Stromal cell of bone marrow (primary cell): ENCODE results near the gene SELENOI.
A peak's percentile ranks its signal among the peaks of the same experiment; 100 is the strongest.
"Not testable (repeated sequence)": the region's sequence is repeated elsewhere in the genome, so short reads cannot be mapped to it uniquely, and the experiment has no call there.

Source experiments
- DNase-seq: peaks from one replicate; pipeline ENCODE4 v3.0.0-alpha.2; 2012; ENCODE audit warnings: low read depth

Gene SELENOI, protein sequence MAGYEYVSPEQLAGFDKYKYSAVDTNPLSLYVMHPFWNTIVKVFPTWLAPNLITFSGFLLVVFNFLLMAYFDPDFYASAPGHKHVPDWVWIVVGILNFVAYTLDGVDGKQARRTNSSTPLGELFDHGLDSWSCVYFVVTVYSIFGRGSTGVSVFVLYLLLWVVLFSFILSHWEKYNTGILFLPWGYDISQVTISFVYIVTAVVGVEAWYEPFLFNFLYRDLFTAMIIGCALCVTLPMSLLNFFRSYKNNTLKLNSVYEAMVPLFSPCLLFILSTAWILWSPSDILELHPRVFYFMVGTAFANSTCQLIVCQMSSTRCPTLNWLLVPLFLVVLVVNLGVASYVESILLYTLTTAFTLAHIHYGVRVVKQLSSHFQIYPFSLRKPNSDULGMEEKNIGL

GRCh38 chr2:26345545-26346453 lies at the start of gene SELENOI:
Gene SELENOI, plus strand, starts transcription at chr2:26346143. Its CDS starts 90 bp downstream, at chr2:26346233.
- DNase-seq = peak; percentile 99

GRCh38 chr2:26297061-26297460 lies 48.9 kb upstream of the SELENOI start:
- DNase-seq = no peak

DNA sequence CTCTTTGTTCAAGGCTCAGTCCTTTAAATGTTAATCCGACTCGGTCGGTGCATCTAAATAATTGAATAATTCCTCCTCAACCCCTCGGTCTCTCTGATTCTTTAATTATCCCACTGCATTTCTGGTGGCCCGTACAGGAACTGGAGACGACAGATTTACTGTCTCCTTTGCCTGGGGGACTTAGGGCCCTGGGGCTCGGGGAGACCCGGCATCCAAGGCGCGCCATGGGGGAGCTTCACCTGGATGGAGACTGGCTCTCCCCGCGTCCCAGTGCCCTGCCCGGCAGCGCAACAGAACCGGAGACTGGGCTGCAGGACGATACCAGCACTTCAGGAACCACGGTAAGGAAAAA lies 47.7 kb upstream of the SELENOI start:
- no peak for DNase-seq

DNA sequence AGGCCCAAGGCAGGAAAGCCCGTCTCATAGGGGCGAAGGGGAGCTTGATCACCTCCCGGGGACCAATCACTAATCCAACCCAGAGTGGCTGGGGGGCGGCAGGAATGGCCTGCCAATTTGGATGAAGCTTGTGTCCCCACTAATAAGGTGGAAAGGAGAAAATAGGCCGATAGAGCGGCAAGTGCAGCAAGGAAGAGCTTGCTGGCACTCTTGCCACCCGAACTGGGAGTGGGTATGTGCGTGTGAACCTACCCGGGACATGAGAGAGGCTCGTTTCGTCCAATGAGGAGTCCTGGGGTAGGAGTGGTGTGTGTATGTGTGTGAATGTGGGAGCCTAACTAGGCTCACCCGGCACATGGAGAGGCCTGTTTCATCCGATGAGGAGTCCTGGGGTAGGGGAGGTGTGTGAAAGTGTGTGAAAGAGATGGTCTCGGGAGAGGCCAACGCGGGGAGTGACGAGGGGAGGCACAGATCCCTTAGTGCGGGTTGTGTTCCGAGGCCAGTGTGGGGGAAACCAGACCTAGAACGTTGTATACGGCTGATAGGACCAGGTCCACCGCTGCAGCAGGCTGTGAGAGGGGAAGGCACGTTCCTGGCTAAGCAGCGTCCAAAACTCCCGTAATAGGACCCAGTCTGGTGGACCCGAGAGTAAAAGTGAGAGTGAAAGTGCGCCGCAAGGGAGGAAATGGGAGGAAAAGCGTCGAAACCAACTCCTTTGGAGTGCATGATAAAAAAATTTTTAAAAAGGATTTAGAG lies 47.1 kb upstream of the SELENOI start:
- peak; percentile 43 for DNase-seq

- peak; percentile 54 for DNase-seq
These were observed 46.4 kb upstream of the SELENOI start for GRCh38 chr2:26299471-26300101.

DNA sequence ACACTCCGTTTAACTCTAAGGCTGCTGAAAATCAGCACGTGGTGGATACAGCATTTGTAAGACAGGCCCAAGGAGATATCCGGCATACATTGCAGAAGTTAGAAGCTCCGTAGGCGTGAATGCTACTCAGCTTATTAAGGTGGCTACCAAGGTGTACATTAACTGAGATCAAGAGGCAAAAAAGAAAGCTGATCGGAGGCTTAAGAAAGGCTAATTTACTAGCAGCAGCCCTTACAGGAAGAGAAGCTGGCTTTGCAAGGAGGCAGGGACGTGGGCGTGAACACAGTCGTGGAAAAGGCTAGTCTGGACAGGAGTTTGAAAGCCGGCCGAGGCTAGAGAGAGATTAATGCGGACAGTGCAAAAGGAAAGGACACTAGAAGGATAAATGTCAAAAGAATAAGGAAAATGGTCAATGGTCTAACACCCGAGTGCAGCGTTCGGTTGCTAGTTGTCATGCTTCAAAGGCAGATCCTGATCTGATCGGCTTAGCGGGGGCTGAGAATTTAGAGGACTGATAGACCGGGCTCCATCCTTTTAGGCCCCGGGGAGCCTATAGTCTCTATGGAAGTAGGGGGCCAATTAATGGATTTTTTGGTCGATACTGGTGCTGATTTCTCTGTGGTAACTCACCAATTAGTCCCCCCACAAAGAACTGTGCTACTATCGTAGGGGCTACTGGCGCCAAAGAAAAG lies 45.6 kb upstream of the SELENOI start:
- no peak for DNase-seq

- DNase-seq = no peak
These were observed 43.1 kb upstream of the SELENOI start for GRCh38 chr2:26302846-26303245.

- not testable (repeated sequence) for DNase-seq
These were observed 40.8 kb upstream of the SELENOI start for GRCh38 chr2:26305094-26305493.

DNA sequence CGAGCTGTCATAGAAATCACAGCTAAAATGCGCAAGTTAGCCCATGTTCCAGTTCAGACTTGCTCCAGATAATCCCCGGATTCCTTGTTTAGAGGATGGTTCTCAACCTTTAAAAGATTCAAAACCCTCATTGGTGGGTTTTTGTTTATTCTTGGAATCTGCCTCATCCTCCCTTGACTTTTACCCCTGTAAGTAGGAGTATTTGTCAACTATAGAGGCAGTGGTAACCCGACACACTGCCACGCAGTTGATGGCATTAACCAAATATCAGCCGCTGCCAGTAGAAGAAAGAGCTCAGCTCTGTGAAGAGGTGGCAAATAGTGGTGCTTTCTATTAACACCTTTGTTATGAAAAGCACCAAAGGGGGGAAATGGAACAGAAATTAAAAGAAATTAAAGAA lies 40.4 kb upstream of the SELENOI start:
- DNase-seq = no peak

- DNase-seq = no peak
These were observed 36.0 kb upstream of the SELENOI start for GRCh38 chr2:26309921-26310320.

- no peak for DNase-seq
These were observed 33.5 kb upstream of the SELENOI start for GRCh38 chr2:26312471-26312870.

GRCh38 chr2:26313446-26313845 lies 32.5 kb upstream of the SELENOI start:
- DNase-seq = no peak

DNA sequence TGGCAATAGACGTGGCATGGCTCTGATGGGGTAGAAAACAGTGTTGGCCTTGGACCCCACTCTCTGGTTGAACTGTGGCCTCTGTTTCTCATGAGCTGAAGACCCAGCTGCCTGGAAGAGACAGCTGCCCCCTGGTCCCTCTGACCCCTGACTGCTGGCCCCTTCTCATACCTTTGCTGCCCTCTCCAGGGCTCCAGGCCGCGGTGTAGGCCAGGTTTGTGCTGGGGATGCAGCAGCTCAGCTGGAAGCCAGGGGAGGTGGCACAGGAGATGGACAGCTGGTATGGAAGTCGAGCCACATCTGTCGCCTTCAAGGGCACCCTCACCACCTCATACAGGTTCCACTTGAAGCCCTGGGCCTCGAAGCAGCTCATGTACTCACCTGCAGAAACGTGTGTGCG lies 31.7 kb upstream of the SELENOI start:
- no peak for DNase-seq

DNA sequence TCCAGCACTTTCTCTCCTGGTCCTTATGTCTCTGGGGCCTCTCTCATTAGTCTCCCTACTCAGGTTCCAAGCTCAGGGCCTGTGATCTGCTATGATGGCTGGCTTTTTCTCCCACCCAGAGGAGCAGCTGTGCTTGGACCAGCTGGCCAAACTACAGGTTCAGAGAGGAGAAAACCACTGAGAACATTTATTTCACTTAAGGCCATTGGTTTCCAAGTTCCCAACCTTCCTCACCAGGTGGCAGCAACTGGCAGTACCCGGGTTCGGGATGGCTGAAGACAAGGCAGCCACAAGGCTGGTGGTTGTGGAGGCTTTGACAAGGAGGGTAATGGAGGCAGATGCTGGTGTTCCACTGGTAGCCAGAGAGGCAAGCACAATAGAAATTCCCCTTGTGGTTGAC lies 29.9 kb upstream of the SELENOI start:
- DNase-seq = no peak

GRCh38 chr2:26316845-26317244 lies 29.1 kb upstream of the SELENOI start:
- no peak for DNase-seq

- DNase-seq = no peak
These were observed 28.4 kb upstream of the SELENOI start for GRCh38 chr2:26317377-26318105.

- no peak for DNase-seq
These were observed 27.0 kb upstream of the SELENOI start for GRCh38 chr2:26318950-26319349.

DNA sequence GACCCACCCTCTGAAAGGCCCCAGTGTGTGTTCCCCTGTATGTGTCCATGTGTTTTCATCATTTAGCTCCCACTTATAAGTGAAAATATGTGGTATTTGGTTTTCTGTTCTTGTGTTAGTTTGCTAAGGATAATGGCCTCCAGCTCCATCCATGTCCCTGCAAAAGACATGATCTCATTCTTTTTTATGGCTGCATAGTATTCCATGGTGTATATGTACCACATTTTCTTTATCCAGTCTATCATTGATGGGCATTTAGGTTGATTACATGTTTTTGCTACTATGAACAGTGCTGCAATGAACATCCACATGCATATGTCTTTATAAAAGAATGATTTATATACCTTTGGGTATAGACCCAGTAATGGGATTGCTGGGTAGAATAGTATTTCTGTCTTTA lies 21.5 kb upstream of the SELENOI start:
- not testable (repeated sequence) for DNase-seq

- DNase-seq = no peak
These were observed 21.0 kb upstream of the SELENOI start for GRCh38 chr2:26324903-26325302.

DNA sequence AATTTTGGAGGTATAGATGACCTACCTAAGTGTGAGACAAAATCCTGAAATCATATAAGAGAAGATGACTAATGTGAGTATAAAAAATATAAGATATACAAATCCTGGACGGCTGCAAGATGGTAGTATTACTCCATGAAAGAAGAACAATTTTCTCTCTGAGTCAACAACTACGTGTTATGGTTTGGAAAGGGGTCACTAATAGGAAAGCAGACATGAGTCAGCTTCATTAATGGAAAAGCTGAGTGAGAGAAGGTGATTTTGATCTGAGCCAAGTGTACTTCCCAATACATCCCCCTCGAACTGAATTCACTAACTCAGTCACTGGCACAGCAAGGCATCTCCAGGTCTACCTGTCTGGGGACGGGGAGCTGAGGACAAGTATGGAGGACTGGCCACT lies 20.1 kb upstream of the SELENOI start:
- DNase-seq = no peak

- no peak for DNase-seq
These were observed 19.4 kb upstream of the SELENOI start for GRCh38 chr2:26326514-26326913.
